NB4 (cell line): ENCODE data around the gene OR10H3.
"Not testable (repeated sequence)": the region's sequence is repeated elsewhere in the genome, so short reads cannot be mapped to it uniquely, and the experiment has no call there.

Experiments used
- DNase-seq: peaks from one replicate; pipeline ENCODE4 v3.0.0; 2010; ENCODE audit warnings: low read depth
- H3K4me3 ChIP-seq: one replicate; pipeline ENCODE4 v1.5.1; 2011; ENCODE audit warnings: mild to moderate bottlenecking, low read depth, low read length, moderate library complexity
- MYC ChIP-seq: IDR thresholded peaks from 2 replicates; pipeline ENCODE4 v1.6.1; 2011; ENCODE audit warnings: low read depth, low read length
- POLR2A ChIP-seq: IDR thresholded peaks from 2 replicates; pipeline ENCODE4 v1.6.1; 2011; ENCODE audit warnings: mild to moderate bottlenecking; ENCODE audit not compliant: insufficient read length; ENCODE audit errors: extremely low read depth
- TF ChIP-seq, protein P1 (sequence below): IDR thresholded peaks from 2 replicates; pipeline ENCODE4 v1.6.1; 2011; ENCODE audit warnings: low read depth, low read length
- TF ChIP-seq, protein P2 (sequence below): IDR thresholded peaks from one replicate; pipeline ENCODE4 v1.5.1; 2012; ENCODE audit warnings: low read depth, low read length

OR10H3 gene

DNA sequence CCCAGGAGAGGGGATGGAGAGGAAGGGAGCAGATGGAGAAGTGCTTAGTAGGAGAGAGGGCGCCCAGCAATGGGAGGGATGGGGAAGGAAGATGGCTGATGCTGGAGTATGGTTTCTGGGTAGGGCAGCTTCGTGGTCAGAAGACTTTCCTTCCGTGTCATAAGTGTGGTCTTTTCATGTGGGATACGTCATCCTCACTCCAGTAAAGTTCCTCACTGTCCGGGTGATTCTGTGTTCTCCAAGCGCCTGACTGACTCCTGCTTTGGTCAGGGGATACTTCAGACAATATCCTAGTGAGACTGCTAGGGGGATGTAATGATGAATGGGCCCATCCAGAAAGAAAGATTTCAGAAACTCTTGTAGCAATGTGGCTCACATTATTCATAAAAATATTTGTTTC lies 3.9 kb upstream of the OR10H3 start:
- H3K4me3 ChIP-seq = no peak overlapping the region
- no peak for DNase-seq
- TF ChIP-seq, protein P1, sequence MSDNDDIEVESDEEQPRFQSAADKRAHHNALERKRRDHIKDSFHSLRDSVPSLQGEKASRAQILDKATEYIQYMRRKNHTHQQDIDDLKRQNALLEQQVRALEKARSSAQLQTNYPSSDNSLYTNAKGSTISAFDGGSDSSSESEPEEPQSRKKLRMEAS = no peak
- TF ChIP-seq, protein P2, sequence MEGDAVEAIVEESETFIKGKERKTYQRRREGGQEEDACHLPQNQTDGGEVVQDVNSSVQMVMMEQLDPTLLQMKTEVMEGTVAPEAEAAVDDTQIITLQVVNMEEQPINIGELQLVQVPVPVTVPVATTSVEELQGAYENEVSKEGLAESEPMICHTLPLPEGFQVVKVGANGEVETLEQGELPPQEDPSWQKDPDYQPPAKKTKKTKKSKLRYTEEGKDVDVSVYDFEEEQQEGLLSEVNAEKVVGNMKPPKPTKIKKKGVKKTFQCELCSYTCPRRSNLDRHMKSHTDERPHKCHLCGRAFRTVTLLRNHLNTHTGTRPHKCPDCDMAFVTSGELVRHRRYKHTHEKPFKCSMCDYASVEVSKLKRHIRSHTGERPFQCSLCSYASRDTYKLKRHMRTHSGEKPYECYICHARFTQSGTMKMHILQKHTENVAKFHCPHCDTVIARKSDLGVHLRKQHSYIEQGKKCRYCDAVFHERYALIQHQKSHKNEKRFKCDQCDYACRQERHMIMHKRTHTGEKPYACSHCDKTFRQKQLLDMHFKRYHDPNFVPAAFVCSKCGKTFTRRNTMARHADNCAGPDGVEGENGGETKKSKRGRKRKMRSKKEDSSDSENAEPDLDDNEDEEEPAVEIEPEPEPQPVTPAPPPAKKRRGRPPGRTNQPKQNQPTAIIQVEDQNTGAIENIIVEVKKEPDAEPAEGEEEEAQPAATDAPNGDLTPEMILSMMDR = no peak
- TF ChIP-seq POLR2A (no peak), MYC (no peak)

DNA sequence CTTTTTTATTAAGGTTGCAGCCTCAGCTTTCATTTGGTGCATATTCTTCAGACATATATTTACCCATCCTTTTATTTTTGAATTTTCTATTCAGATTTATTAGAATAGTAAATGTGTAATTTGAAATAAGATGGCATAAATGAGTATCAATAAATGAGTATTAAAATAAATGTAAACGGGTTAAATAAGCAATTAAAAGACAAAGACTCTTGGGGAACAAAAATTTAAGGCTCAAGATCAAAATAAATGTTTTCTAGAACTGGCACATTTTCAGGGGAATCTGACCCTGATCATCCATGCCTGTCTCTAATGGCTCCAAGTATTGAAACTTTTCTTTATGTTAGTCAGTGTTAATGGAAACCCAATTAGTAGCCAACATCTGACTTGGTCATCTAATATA lies 3.0 kb downstream of the OR10H3 start:
- no peak for DNase-seq
- no peak overlapping the region for H3K4me3 ChIP-seq
- TF ChIP-seq, protein P2 = no peak
- TF ChIP-seq, protein P1 = no peak
- no peak for TF ChIP-seq POLR2A
- no peak for TF ChIP-seq MYC

DNA sequence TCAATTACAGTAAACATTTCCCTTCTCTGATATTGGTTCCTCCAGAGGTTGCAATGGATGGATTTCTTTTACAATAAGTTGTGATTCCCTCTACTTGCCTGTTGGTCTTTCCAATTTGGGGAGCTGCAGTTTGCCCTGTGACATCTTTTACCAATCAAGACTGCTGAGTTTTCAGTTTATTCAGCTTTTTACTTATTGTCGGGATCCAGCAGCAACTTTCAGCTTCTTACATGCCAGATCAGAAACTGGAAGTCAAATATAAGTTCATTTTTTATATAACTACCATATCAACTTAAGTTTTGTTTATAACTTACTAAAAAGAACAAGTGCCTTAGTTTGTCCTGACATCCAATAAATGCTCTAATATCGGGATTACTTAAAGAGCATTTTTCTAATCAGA lies 10.5 kb downstream of the OR10H3 start:
- DNase-seq = no peak
- no peak overlapping the region for H3K4me3 ChIP-seq
- TF ChIP-seq, protein P2 = no peak
- no peak for TF ChIP-seq MYC
- TF ChIP-seq, protein P1 = no peak
- TF ChIP-seq POLR2A = no peak

DNA sequence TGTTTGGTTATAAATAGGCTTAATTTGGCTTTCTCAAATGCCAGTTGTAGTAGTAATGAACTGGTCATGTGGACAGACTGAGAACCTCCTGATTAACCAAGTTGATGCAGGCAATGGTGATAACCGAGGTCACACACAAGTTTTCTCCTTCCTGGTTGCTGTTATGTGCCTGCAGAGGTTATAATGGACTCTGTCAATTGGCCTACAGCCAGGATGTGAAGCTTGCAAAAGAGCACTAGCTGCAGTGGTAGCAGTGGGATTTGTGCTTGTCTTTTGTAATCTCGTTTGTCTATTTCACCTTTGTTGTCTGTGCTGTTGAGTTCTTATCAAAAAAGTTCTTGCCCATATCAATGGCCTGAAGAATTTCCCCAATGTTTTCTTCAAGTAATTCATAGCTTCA lies 20.6 kb downstream of the OR10H3 start:
- TF ChIP-seq, protein P2 = no peak
- TF ChIP-seq MYC (no peak), POLR2A (no peak)
- TF ChIP-seq, protein P1 = no peak
- DNase-seq = no peak
- no peak overlapping the region for H3K4me3 ChIP-seq

DNA sequence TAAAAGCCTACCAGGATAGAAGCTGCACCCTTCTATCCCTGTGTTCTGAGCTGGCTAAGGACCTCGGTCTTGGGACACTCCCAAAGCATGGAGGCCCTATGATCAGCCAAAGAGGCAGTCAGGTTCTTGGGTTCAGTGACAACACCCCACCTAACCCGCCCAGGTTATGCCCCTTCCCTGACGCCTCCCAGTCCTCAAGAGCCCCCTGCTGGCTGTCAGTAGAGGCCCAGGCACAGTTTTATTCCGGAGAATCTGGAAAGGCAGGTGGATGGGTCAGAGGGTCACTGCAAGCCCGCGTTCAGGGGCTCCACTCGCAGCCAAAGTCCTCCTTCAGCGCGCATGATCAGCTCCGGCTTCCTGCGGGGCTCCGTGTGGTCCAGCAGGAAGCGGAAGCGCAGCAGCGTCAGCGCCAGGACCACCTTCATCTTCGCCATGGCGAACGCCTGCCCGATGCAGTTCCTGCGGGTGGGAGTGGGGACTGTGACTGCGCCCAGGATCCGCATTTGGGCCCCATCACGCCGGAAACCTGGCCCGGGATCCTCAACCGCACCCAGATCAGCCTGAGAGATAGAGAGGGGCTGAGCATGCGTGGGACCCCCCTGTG lies 22.3 kb downstream of the OR10H3 start:
- DNase-seq = no peak
- no peak for TF ChIP-seq MYC
- TF ChIP-seq, protein P2 = peak; percentile 18
- H3K4me3 ChIP-seq = no peak overlapping the region

DNA sequence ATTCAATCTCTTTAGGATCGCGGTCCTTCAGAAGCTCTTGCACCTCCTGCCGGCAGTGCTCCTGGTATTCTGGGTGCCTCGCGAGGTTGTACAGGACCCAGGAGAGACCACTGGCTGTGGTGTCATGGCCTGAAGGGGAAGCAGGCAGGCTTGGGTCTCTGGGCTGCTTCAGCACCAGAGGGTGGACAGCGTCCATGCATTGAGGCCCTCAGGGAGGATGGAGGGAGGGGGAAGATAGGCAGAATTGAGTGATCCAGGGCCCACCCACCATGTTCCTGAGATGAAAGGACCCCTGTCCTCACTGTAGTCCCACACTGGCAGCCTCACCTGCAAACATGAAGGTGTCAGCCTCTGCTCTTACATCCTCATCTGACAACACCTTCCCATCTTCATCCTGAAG lies 31.8 kb downstream of the OR10H3 start:
- peak; percentile 40 for DNase-seq
- TF ChIP-seq, protein P1 = no peak
- no peak for TF ChIP-seq MYC
- TF ChIP-seq, protein P2 = no peak
- no peak overlapping the region for H3K4me3 ChIP-seq

DNA sequence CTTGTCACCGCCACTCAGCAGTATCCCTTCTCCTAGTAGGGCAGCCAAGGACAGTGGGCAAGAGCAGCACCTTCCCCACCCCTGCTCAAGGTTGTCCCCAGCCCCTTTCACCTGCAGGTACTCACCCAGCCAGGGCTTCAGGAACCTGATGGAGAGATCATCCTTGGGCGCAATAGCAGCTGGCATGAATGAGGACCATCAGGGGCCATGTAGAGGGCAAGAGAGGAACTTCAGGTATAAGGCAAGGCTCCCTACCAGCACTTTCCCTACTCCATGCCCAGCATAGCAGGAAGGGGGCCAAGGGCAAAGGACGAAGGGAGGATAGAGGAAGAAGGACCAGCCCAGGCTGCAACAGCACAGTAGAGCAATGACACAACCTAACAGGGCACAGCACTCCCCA lies 36.4 kb downstream of the OR10H3 start:
- DNase-seq, H3K4me3 ChIP-seq: not testable (repeated sequence)
